Measurements from ENCODE around the gene FGF10. TPM values are rescaled to one million over a fixed set of nuclear protein-coding genes. Genes with fewer than 3 reads are reported as not detected.

Gene FGF10
- total RNA-seq, 1 experiment from 2014 or later, result not detected

DNA sequence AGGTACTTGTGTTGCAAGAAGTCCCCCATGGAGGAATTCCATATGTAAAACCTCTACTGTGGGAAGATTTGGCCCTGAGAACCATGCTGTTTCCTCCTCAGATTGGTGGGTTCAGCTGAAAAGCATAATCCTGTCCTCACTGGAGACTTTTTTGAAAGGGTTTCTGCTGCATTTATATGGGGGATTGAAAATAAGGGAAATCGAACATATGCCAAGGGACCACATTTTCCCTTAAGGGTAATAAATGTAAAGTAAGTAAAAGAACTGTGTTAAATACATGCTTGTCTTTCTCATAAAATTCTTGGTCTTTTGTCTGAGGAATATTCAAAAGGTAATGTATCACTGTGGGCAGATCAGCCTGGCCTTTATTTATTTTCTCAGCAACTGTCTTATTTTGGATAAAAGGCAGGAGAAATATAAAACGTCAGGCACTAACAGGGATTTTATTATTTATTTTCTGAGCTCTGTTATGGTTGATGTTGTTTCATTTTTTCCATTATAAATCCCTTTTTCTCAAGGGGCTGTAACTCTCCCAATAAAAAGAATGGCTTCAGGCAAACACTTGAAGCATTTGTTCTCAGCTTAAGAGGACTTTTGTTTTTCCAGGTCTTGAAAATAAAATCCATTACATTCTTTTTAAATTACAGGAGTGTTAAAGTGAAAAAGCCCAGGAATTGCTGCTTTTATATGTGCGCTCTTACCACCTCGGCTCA lies 131.4 kb downstream of the FGF10 start:
- DNase-seq (ENCODE audit: low spot score), result no peak

DNA sequence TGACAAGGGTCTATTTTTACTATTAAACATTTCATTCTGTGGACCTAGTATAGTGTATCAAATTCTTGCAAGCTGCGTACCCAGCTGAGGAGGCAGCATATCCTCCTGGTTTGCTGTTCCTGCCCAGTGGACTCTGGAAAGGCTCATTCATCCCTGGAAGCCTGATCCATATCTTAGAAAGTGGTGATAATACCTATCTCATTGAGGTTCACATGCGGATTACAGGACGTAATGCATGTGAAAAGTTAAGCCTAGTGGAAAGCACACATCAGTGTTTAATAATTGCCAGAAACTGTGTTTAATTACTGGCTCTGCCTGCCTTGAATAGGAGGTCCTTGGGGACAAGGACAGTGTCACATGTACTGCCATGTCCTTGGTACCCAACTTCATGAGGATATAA lies 132.0 kb downstream of the FGF10 start:
- no peak for DNase-seq (ENCODE audit: low spot score)

Measured in HT-29 (cell line).